H1 (cell line): ENCODE results near the gene CACUL1. TPM values are rescaled to one million over a fixed set of nuclear protein-coding genes. Genes with fewer than 3 reads are reported as not detected.

ENCODE experiments used
- CTCF ChIA-PET: fragments of 300-600 bp; sonication (Branson Sonifier 250); formaldehyde crosslinking; loops from one replicate; lab custom pipeline; 2021; ENCODE audit not compliant: partially characterized antibody; lab: Charles Lee
- POLR2A ChIA-PET: fragments of 300-600 bp; sonication (Branson Sonifier 250); formaldehyde crosslinking; loops from one replicate; lab custom pipeline; 2021; ENCODE audit warnings: inconsistent platforms; ENCODE audit not compliant: partially characterized antibody; lab: Charles Lee
- DNase-seq, 2 experiments: peaks; one replicate each; pipeline versions ENCODE4 v3.0.0 to v3.0.0-alpha.2; 2010 to 2022; ENCODE audit warnings: low spot score in 2 of 2, low read depth in 1 of 2, mixed read lengths in 1 of 2
- FAIRE-seq: peaks from 2 replicates; lab custom pipeline; 2011; peaks lifted over from hg19 to GRCh38; lab: Jason Lieb, UNC
- H2AFZ ChIP-seq: 2 replicates; pipeline ENCODE4 v1.8.1; 2012; ENCODE audit warnings: low read length, inconsistent platforms
- H2AK5ac ChIP-seq: 2 replicates; pipeline ENCODE4 v1.6.1; 2013; ENCODE audit warnings: low read depth, low read length
- H2BK120ac ChIP-seq: replicated peaks from 2 replicates; pipeline ENCODE3; 2013; ENCODE audit warnings: low read depth, low read length, inconsistent platforms
- H2BK12ac ChIP-seq: 2 replicates; pipeline ENCODE4 v1.6.1; 2013; ENCODE audit warnings: low read depth, low read length
- H2BK15ac ChIP-seq: 2 replicates; pipeline ENCODE4 v1.6.1; 2013; ENCODE audit warnings: low read length
- H2BK20ac ChIP-seq: 2 replicates; pipeline ENCODE4 v1.6.1; 2013; ENCODE audit warnings: low read length
- H2BK5ac ChIP-seq: 2 replicates; pipeline ENCODE4 v1.6.1; 2013; ENCODE audit warnings: low read depth, low read length
- H3K14ac ChIP-seq: 2 replicates; pipeline ENCODE4 v1.6.1; 2013; ENCODE audit warnings: inconsistent platforms; ENCODE audit not compliant: insufficient read length
- H3K18ac ChIP-seq: 2 replicates; pipeline ENCODE4 v1.6.1; 2013; ENCODE audit warnings: low read length; ENCODE audit errors: extremely low read depth
- H3K23ac ChIP-seq: 2 replicates; pipeline ENCODE4 v1.6.1; 2013; ENCODE audit warnings: inconsistent platforms; ENCODE audit not compliant: insufficient read length
- H3K23me2 ChIP-seq: 2 replicates; pipeline ENCODE4 v1.6.1; 2013; ENCODE audit warnings: low read depth, low read length
- H3K27ac ChIP-seq: 2 replicates; pipeline ENCODE4 v1.6.1; 2011; ENCODE audit warnings: low read depth, low read length, inconsistent platforms
- H3K27me3 ChIP-seq, 4 experiments: replicated peaks in 1 of 4; 1 replicate in 1 of 4; 2 replicates in 3 of 4; pipeline versions ENCODE4 v1.6.1 to v1.8.1; 2011 to 2013; ENCODE audit warnings: low read length in 3 of 4, mild to moderate bottlenecking in 3 of 4, inconsistent platforms in 2 of 4, mixed read lengths in 2 of 4, moderate library complexity in 1 of 4; ENCODE audit not compliant: control insufficient read depth in 3 of 4, insufficient read depth in 3 of 4; ENCODE audit errors: extremely low read depth in 1 of 4
- H3K36me3 ChIP-seq, 4 experiments: 2 replicates each; pipeline versions ENCODE4 v1.6.1 to v1.8.1; 2011 to 2013; ENCODE audit warnings: mild to moderate bottlenecking in 4 of 4, low read length in 3 of 4, moderate library complexity in 2 of 4, control low read depth in 1 of 4, inconsistent platforms in 1 of 4; ENCODE audit not compliant: insufficient read depth in 4 of 4, control insufficient read depth in 2 of 4
- H3K4ac ChIP-seq: replicated peaks from 2 replicates; pipeline ENCODE3; 2013; ENCODE audit warnings: low read length, low read depth, mixed read lengths, inconsistent platforms; ENCODE audit not compliant: insufficient read length
- H3K4me1 ChIP-seq, 4 experiments: replicated peaks in 1 of 4; 1 replicate in 1 of 4; 2 replicates in 3 of 4; pipeline versions ENCODE4 v1.6.1 to v1.8.1; 2011 to 2013; ENCODE audit warnings: low read length in 3 of 4, inconsistent platforms in 2 of 4, mixed read lengths in 1 of 4; ENCODE audit not compliant: insufficient read depth in 4 of 4, control insufficient read depth in 3 of 4
- H3K4me2 ChIP-seq, 2 experiments: 2 replicates each; pipeline versions ENCODE4 v1.6.1 to v1.8.1; 2011 to 2013; ENCODE audit warnings: low read depth in 2 of 2, low read length in 2 of 2, control low read depth in 1 of 2, inconsistent platforms in 1 of 2, mild to moderate bottlenecking in 1 of 2; ENCODE audit not compliant: insufficient read depth in 1 of 2
- H3K4me3 ChIP-seq, 4 experiments: fragments of 200-600, 300-600 bp in 1 of 4; sonication (generic), shearing (Covaris generic), sonication (Bioruptor Twin) in 1 of 4; 2 replicates each; pipeline versions ENCODE4 v1.5.1 to v1.8.1; 2011 to 2016; ENCODE audit warnings: low read length in 4 of 4, low read depth in 3 of 4, control low read depth in 2 of 4, inconsistent platforms in 2 of 4, mild to moderate bottlenecking in 2 of 4, mixed read lengths in 1 of 4, moderate library complexity in 1 of 4; ENCODE audit not compliant: insufficient read depth in 2 of 4; ENCODE audit errors: extremely low read depth in 1 of 4
- H3K56ac ChIP-seq: replicated peaks from 2 replicates; pipeline ENCODE3; 2013; ENCODE audit warnings: low read depth, mild to moderate bottlenecking, mixed read lengths, low read length, inconsistent platforms; ENCODE audit not compliant: insufficient read length
- H3K79me1 ChIP-seq: 2 replicates; pipeline ENCODE4 v1.6.1; 2013; ENCODE audit warnings: low read depth, low read length, control low read depth
- H3K79me2 ChIP-seq, 2 experiments: 2 replicates each; pipeline versions ENCODE4 v1.6.1 to v1.8.1; 2012 to 2013; ENCODE audit warnings: low read length in 2 of 2, mild to moderate bottlenecking in 2 of 2, inconsistent platforms in 1 of 2; ENCODE audit not compliant: insufficient read depth in 2 of 2, control insufficient read depth in 1 of 2
- H3K9ac ChIP-seq, 4 experiments: replicated peaks in 1 of 4; 1 replicate in 1 of 4; 2 replicates in 3 of 4; pipeline versions ENCODE4 v1.6.1 to v1.8.1; 2011 to 2013; ENCODE audit warnings: low read depth in 3 of 4, low read length in 3 of 4, control low read depth in 2 of 4, mild to moderate bottlenecking in 2 of 4, moderate library complexity in 2 of 4, inconsistent platforms in 1 of 4; ENCODE audit errors: extremely low read depth in 1 of 4
- H3K9me3 ChIP-seq, 2 experiments: 2 replicates each; pipeline versions ENCODE4 v1.6.1 to v1.8.1; 2012 to 2013; ENCODE audit warnings: mild to moderate bottlenecking in 2 of 2, moderate library complexity in 2 of 2, control low read depth in 1 of 2, inconsistent platforms in 1 of 2, low read depth in 1 of 2, low read length in 1 of 2, mixed read lengths in 1 of 2; ENCODE audit not compliant: insufficient read depth in 2 of 2
- H4K20me1 ChIP-seq, 2 experiments: replicated peaks in 1 of 2; 2 replicates each; pipeline versions ENCODE3 to v1.8.1; 2011 to 2013; ENCODE audit warnings: inconsistent platforms in 2 of 2, low read length in 2 of 2, mild to moderate bottlenecking in 1 of 2; ENCODE audit not compliant: insufficient read depth in 2 of 2, control insufficient read depth in 1 of 2
- H4K5ac ChIP-seq: 2 replicates; pipeline ENCODE4 v1.6.1; 2013; ENCODE audit warnings: low read length, low read depth, mixed read lengths, inconsistent platforms; ENCODE audit not compliant: insufficient read length
- H4K8ac ChIP-seq: 2 replicates; pipeline ENCODE4 v1.8.0; 2013; ENCODE audit warnings: mild to moderate bottlenecking, moderate library complexity, low read length, inconsistent platforms; ENCODE audit not compliant: insufficient read depth; ENCODE audit errors: extremely low read depth
- H4K91ac ChIP-seq: replicated peaks from 2 replicates; pipeline ENCODE3; 2013; ENCODE audit warnings: low read length, mixed read lengths, inconsistent platforms; ENCODE audit not compliant: insufficient read length
- ASH2L ChIP-seq: fragments of 200-600, 300-600 bp; sonication (generic); IDR thresholded peaks from one replicate; pipeline ENCODE4 v1.7.1; 2017; ENCODE audit warnings: low read length
- ATF3 ChIP-seq: IDR thresholded peaks from 2 replicates; pipeline ENCODE4 v1.6.1; 2011; ENCODE audit warnings: low read depth, mild to moderate bottlenecking, low read length; ENCODE audit not compliant: insufficient read depth
- BACH1 ChIP-seq: IDR thresholded peaks from 2 replicates; pipeline ENCODE4 v1.6.1; 2012; ENCODE audit warnings: low read length, improper control_type of control experiment
- CHD1 ChIP-seq: IDR thresholded peaks from 2 replicates; pipeline ENCODE4 v1.6.1; 2012; ENCODE audit warnings: low read depth, low read length, improper control_type of control experiment
- FOSL1 ChIP-seq: IDR thresholded peaks from 2 replicates; pipeline ENCODE4 v1.6.1; 2011; ENCODE audit warnings: mild to moderate bottlenecking, low read depth, low read length, moderate library complexity; ENCODE audit not compliant: insufficient read depth
- GABPA ChIP-seq: IDR thresholded peaks from 2 replicates; pipeline ENCODE4 v1.6.1; 2011; ENCODE audit warnings: mild to moderate bottlenecking, low read length, moderate library complexity, borderline replicate concordance; ENCODE audit not compliant: insufficient read depth
- NANOG ChIP-seq: IDR thresholded peaks from 2 replicates; pipeline ENCODE4 v1.6.1; 2011; ENCODE audit warnings: low read length, low read depth, mild to moderate bottlenecking, inconsistent platforms; ENCODE audit not compliant: insufficient read depth, poor library complexity, severe bottlenecking
- SIX5 ChIP-seq: IDR thresholded peaks from 2 replicates; pipeline ENCODE4 v1.6.1; 2011; ENCODE audit warnings: mild to moderate bottlenecking, low read depth, low read length
- SP2 ChIP-seq: IDR thresholded peaks from 2 replicates; pipeline ENCODE4 v1.6.1; 2012; ENCODE audit warnings: mild to moderate bottlenecking, low read length, inconsistent platforms
- YY1 ChIP-seq: IDR thresholded peaks from 2 replicates; pipeline ENCODE4 v1.6.1; 2011; ENCODE audit warnings: low read depth, mild to moderate bottlenecking, low read length
- WGBS, 2 experiments: shearing (Covaris generic) in 1 of 2; methylation state at CpG; one replicate each; pipeline versions ENCODE4 v1.1.6 to v1.1.7; 2013 to 2015; ENCODE audit warnings: low lambda C conversion rate in 2 of 2, mixed read lengths in 2 of 2, inconsistent platforms in 1 of 2, low coverage in 1 of 2, missing lambda C conversion rate in 1 of 2; ENCODE audit not compliant: insufficient replicate concordance in 2 of 2, insufficient coverage in 1 of 2, insufficient read length in 1 of 2; ENCODE audit errors: extremely low coverage in 1 of 2, missing lambda C conversion rate in 1 of 2; 5-methylcytosine and 5-hydroxymethylcytosine counted together
- polyA plus RNA-seq, 7 experiments: library from polyadenylated mRNA; depleted of rRNA in 3 of 7; stranded (reverse) in 5 of 7; unstranded in 2 of 7; fragments of >200 nt in 5 of 7; fragments of 200-250 nt in 2 of 7; gene quantifications; 1 replicate in 5 of 7; 2 replicates in 1 of 7; 4 replicates in 1 of 7; pipeline versions ENCODE4 v1.2.1 to v1.2.3, GENCODE V29; 2011 to 2013; ENCODE audit warnings: missing spikeins in 2 of 7, mixed read lengths in 2 of 7
- total RNA-seq: library from RNA; stranded (reverse); fragmentation: NEBNext Ultra II Directional; extraction: Animal tissue kit (Norgen Biotek cat#: 25700); gene quantifications from 2 replicates; pipeline ENCODE4 v1.2.1, GENCODE V29; 2021
- TF ChIP-seq, protein P1 (sequence below), 3 experiments: IDR thresholded peaks; 1 replicate in 2 of 3; 2 replicates in 1 of 3; pipeline versions ENCODE4 v1.5.1 to v1.6.1; 2011; ENCODE audit warnings: low read length in 3 of 3, mild to moderate bottlenecking in 3 of 3, inconsistent platforms in 2 of 3, low read depth in 1 of 3, moderate library complexity in 1 of 3; ENCODE audit not compliant: insufficient read depth in 1 of 3; ENCODE audit errors: control extremely low read depth in 1 of 3

CACUL1 gene
- total and polyA plus RNA-seq, 2 of the 8 experiments (the other 6 are each of a cell fraction or from before 2014, with no cell fraction given) = 6.5 to 34.2 TPM

DNA sequence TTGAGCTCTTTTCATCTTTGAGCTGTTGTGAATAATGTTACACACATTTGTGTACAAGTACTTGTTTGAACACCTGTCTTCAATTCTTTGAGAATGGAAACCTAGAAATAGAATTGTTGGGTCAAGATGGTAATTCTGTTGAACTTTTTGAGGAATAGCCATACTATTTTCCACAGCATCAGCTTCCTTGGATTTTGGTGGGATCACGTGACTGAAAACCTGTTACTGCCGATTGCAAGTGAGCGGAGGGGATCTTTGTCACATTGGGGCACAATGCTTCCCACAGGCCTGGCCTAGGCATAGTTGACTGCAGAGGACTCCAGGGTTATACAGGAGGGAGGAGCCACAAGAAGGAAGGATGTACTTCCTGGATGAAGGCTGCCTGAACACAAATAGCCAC lies 21.3 kb upstream of the CACUL1 start:
- DNase-seq (no peak), FAIRE-seq (no peak)
- TF ChIP-seq SP2 (no peak), YY1 (no peak), ASH2L (no peak), FOSL1 (no peak), BACH1 (no peak), SIX5 (no peak), ATF3 (no peak), NANOG (no peak), CHD1 (no peak), GABPA (no peak)
- TF ChIP-seq, protein P1, sequence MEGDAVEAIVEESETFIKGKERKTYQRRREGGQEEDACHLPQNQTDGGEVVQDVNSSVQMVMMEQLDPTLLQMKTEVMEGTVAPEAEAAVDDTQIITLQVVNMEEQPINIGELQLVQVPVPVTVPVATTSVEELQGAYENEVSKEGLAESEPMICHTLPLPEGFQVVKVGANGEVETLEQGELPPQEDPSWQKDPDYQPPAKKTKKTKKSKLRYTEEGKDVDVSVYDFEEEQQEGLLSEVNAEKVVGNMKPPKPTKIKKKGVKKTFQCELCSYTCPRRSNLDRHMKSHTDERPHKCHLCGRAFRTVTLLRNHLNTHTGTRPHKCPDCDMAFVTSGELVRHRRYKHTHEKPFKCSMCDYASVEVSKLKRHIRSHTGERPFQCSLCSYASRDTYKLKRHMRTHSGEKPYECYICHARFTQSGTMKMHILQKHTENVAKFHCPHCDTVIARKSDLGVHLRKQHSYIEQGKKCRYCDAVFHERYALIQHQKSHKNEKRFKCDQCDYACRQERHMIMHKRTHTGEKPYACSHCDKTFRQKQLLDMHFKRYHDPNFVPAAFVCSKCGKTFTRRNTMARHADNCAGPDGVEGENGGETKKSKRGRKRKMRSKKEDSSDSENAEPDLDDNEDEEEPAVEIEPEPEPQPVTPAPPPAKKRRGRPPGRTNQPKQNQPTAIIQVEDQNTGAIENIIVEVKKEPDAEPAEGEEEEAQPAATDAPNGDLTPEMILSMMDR (IDR thresholded peaks at IDR 0.05; ENCODE audit: control extremely low read depth in 1 of 3, insufficient read depth in 1 of 3, low read depth in 1 of 3, low read length in 3 of 3) = no peak
- Histone ChIP-seq H2BK12ac (no peak overlapping the region), H3K79me1 (no peaks in the 10 kb centered on the region), H3K23me2 (no peaks in the 10 kb centered on the region), H3K56ac (no peak overlapping the region), H2BK20ac (no peak overlapping the region), H3K36me3 (no peaks in the 10 kb centered on the region), H3K14ac (no peak overlapping the region), H3K79me2 (no peaks in the 10 kb centered on the region), H2BK15ac (no peak overlapping the region), H3K4me2 (no peak overlapping the region), H3K4ac (no peak overlapping the region), H3K9ac (no peak overlapping the region), H3K27me3 (no peaks in the 10 kb centered on the region; a peak in 1 of 7 replicates), H3K9me3 (no peaks in the 10 kb centered on the region), H2BK5ac (no peak overlapping the region), H3K4me3 (no peak overlapping the region), H3K23ac (no peak overlapping the region), H2BK120ac (no peak overlapping the region), H4K20me1 (no peaks in the 10 kb centered on the region), H3K18ac (no peak overlapping the region), H2AFZ (no peak overlapping the region), H2AK5ac (no peak overlapping the region), H4K8ac (no peak overlapping the region), H4K5ac (no peak overlapping the region), H3K4me1 (no peaks in the 10 kb centered on the region), H4K91ac (no peak overlapping the region), H3K27ac (no peak overlapping the region)
- CTCF ChIA-PET = interaction anchor here (0.5 to 2.4 kb wide), 3 partner anchors 8 to 774 kb away, joined by 3 to 6 read pairs (median 3); no protein-coding TSS in a partner anchor
- WGBS, 2 experiments = 98% methylated on average over 3 of the region's 3 CpGs; no CpG with 5 or more reads in 1 of the 2 experiments
- POLR2A ChIA-PET = no interaction called here
